ENCODE measurements around the gene WDR37. TPM values are rescaled to one million over a fixed set of nuclear protein-coding genes. Genes with fewer than 3 reads are reported as not detected.

Gene WDR37
- total and polyA plus RNA-seq, 10 donors = 8.4 to 60.6 (median 33.9) TPM

DNA sequence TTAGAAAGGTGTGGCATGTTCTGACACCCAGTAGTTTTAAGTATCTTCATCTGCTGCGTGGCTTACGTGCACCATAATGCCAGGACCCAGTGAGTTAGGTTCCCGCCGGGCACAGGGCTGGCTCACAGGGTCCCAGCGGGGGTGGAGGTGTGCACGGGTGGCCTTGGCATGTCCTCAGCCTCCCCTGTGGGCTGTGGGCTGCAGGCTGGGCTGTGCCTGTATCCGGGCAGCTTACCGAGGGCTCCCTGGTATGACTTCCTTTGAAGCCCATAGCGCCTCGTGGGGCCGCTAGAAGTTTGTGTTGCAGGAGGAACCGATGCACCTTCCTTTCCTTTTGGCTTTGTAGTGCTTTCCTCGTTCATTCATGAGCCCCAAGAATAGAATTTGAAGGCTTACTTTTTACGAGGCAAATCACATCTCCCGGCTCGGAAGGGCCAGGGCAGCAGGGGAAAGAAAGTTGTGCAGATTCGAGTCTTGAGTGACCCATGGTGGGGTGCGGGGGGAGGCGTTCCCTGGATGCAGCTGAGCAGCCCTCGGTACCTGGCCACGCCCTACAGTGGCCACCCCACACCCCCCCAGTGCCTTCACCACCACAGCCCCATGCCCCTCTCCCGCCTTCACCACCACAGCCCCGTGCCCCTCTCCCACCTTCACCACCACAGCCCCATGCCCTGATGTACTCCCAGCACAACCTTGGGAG is 113.2 kb downstream of the WDR37 start:
- no peak overlapping the region for H3K4me3 ChIP-seq
- intact Hi-C loops (cut with DNase I; ENCODE audit: low total_unique reads) = no loop called here
- TF ChIP-seq CTCF (IDR thresholded peaks at IDR 0.05 in 8 of 11, conservative IDR thresholded peaks at IDR 0.05 in 3 of 11) (no peak), POLR2AphosphoS5 (IDR thresholded peaks at IDR 0.05) (no peak), POLR2A (IDR thresholded peaks at IDR 0.05) (no peak)
- no peaks in the 10 kb centered on the region for H3K4me1 ChIP-seq
- H3K9me3 ChIP-seq = no peaks in the 10 kb centered on the region
- peak; percentile 62 for DNase-seq
- H3K27ac ChIP-seq = no peak overlapping the region
- H3K27me3 ChIP-seq (replicated peaks in 1 of 7) = peaks cover 0 to 30% (median 0%) of the 10 kb centered on the region in 7 donors
- WGBS, 5 donors = 70 to 80% (median 72%) methylated on average over 18 to 23 of the region's 23 CpGs
- H3K36me3 ChIP-seq = no peaks in the 10 kb centered on the region

GRCh38 chr10:1169981-1170866 is 114.0 kb downstream of the WDR37 start:
- 63 to 74% (median 67%) methylated on average over 20 to 22 of the region's 22 CpGs for WGBS, 5 donors

DNA sequence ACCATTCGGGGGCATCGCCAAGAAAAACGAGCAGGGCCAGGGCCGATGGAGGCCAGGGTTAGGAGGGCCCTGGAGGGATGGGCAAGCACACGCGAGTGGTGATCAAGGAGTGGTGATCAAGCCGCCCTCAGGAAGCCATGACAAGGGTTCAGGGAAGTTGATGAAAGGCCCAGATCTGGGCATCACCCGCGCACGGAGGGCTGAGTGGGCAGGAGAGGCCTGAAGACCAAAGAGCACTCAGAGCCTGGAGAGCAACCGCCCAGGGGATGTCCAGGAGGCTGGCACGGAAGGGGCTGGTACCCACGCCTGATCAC is 114.6 kb downstream of the WDR37 start:
- peak; percentile 41 for DNase-seq
- Histone ChIP-seq H3K4me3 (no peak overlapping the region), H3K4me1 (no peaks in the 10 kb centered on the region), H3K27me3 (replicated peaks in 1 of 7) (peaks cover 0 to 30% (median 0%) of the 10 kb centered on the region in 7 donors), H3K9me3 (no peaks in the 10 kb centered on the region), H3K36me3 (no peaks in the 10 kb centered on the region), H3K27ac (no peak overlapping the region)
- intact Hi-C loops (cut with DNase I; ENCODE audit: low total_unique reads) = no loop called here
- no peak for TF ChIP-seq POLR2A (IDR thresholded peaks at IDR 0.05)
- TF ChIP-seq CTCF (IDR thresholded peaks at IDR 0.05 in 8 of 11, conservative IDR thresholded peaks at IDR 0.05 in 3 of 11) = no peak
- TF ChIP-seq POLR2AphosphoS5 (IDR thresholded peaks at IDR 0.05) = no peak
- WGBS, 5 donors = 86 to 93% (median 88%) methylated on average over 13 of the region's 13 CpGs

More at GRCh38 chr10:1169981-1170866, 114.0 kb downstream of the WDR37 start:
- TF ChIP-seq CTCF (IDR thresholded peaks at IDR 0.05 in 8 of 11, conservative IDR thresholded peaks at IDR 0.05 in 3 of 11) (no peak), POLR2A (IDR thresholded peaks at IDR 0.05) (no peak), POLR2AphosphoS5 (IDR thresholded peaks at IDR 0.05) (no peak)
- Histone ChIP-seq H3K27me3 (replicated peaks in 1 of 7) (peaks cover 0 to 30% (median 0%) of the 10 kb centered on the region in 7 donors), H3K27ac (no peak overlapping the region), H3K4me1 (no peaks in the 10 kb centered on the region), H3K36me3 (no peaks in the 10 kb centered on the region), H3K4me3 (no peak overlapping the region), H3K9me3 (no peaks in the 10 kb centered on the region)
- peak; percentile 27 for DNase-seq
- intact Hi-C loops (cut with DNase I; ENCODE audit: low total_unique reads) = no loop called here

- Histone ChIP-seq H3K36me3 (no peaks in the 10 kb centered on the region), H3K27ac (no peak overlapping the region), H3K9me3 (no peaks in the 10 kb centered on the region), H3K4me1 (no peaks in the 10 kb centered on the region), H3K4me3 (no peak overlapping the region), H3K27me3 (replicated peaks in 1 of 7) (peaks cover 0 to 26% (median 0%) of the 10 kb centered on the region in 7 donors)
- intact Hi-C loops (cut with DNase I; ENCODE audit: low total_unique reads) = no loop called here
- TF ChIP-seq POLR2A (IDR thresholded peaks at IDR 0.05) (no peak), POLR2AphosphoS5 (IDR thresholded peaks at IDR 0.05) (no peak), CTCF (IDR thresholded peaks at IDR 0.05 in 8 of 11, conservative IDR thresholded peaks at IDR 0.05 in 3 of 11) (no peak)
- WGBS, 5 donors = 70 to 96% (median 86%) methylated on average over 4 of the region's 4 CpGs
- DNase-seq = no peak
These were observed 115.0 kb downstream of the WDR37 start for GRCh38 chr10:1171182-1171581.
